ENCODE results near the gene CNN2.
A peak's percentile ranks its signal among the peaks of the same experiment; 100 is the strongest.

DNA sequence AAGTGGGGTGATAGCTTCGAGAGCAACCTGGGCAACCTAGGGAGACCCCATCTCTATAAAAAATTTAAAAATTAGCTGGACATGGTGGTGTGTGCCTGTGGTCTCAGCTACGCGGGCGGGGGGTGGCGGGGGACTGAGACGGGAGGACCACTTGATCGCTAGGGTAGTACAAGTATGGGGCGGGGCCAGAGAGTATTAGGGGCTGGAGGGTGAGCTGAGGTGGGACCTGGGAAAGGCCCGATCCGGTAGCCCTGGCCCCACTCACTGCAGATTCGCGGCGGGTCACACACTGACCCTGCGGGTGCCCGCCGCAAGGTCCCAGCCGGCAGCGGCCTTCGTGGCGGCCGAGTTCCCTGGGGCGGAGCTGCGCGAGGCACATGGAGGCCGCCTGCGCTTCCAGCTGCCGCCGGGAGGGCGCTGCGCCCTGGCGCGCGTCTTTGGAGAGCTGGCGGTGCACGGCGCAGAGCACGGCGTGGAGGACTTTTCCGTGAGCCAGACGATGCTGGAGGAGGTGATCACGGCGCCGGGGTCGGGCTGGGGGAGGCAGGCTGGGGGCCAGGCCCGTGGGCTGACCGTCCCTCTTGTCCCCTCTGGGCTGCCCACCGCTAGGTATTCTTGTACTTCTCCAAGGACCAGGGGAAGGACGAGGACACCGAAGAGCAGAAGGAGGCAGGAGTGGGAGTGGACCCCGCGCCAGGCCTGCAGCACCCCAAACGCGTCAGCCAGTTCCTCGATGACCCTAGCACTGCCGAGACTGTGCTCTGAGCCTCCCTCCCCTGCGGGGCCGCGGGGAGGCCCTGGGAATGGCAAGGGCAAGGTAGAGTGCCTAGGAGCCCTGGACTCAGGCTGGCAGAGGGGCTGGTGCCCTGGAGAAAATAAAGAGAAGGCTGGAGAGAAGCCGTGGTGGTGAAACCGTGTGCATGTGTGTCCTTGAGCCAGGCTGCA lies 38.5 kb downstream of the CNN2 start:
- TF ChIP-seq, protein P1, sequence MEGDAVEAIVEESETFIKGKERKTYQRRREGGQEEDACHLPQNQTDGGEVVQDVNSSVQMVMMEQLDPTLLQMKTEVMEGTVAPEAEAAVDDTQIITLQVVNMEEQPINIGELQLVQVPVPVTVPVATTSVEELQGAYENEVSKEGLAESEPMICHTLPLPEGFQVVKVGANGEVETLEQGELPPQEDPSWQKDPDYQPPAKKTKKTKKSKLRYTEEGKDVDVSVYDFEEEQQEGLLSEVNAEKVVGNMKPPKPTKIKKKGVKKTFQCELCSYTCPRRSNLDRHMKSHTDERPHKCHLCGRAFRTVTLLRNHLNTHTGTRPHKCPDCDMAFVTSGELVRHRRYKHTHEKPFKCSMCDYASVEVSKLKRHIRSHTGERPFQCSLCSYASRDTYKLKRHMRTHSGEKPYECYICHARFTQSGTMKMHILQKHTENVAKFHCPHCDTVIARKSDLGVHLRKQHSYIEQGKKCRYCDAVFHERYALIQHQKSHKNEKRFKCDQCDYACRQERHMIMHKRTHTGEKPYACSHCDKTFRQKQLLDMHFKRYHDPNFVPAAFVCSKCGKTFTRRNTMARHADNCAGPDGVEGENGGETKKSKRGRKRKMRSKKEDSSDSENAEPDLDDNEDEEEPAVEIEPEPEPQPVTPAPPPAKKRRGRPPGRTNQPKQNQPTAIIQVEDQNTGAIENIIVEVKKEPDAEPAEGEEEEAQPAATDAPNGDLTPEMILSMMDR (CRISPR knock-in tag; IDR thresholded peaks at IDR 0.05) = peak; percentile 77
- TF ChIP-seq, protein P2, sequence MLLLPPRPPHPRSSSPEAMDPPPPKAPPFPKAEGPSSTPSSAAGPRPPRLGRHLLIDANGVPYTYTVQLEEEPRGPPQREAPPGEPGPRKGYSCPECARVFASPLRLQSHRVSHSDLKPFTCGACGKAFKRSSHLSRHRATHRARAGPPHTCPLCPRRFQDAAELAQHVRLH (CRISPR knock-in tag; IDR thresholded peaks at IDR 0.05; ENCODE audit: borderline replicate concordance, low read depth) = peak; percentile 39; the same call in 1 of the 2 replicates
- TF ChIP-seq FOSL2 (CRISPR knock-in tag; IDR thresholded peaks at IDR 0.05) (no peak), MAFF (IDR thresholded peaks at IDR 0.05; ENCODE audit: low read depth, low read length) (no peak), ZNF773 (CRISPR knock-in tag; IDR thresholded peaks at IDR 0.05; ENCODE audit: borderline replicate concordance) (peak; percentile 77; the same call in 1 of the 2 replicates)

Data from HepG2 (cell line).